ENCODE results near the gene TMEM154. TPM values are rescaled to one million over a fixed set of nuclear protein-coding genes. Genes with fewer than 3 reads are reported as not detected.

Gene TMEM154
- total RNA-seq, 1 donor: 1.8 TPM

- no peaks in the 10 kb centered on the region for H3K36me3 ChIP-seq (ENCODE audit: insufficient read depth, low read length)
- H3K27me3 ChIP-seq (ENCODE audit: insufficient read depth, low read length): no peaks in the 10 kb centered on the region
- H3K4me1 ChIP-seq (ENCODE audit: insufficient read depth, low read length): no peaks in the 10 kb centered on the region
- no peak for TF ChIP-seq CTCF (IDR thresholded peaks at IDR 0.05; ENCODE audit: extremely low read depth, low read depth, low read length)
- no peak overlapping the region for H3K4me3 ChIP-seq (ENCODE audit: insufficient read depth, low read length)
- no peaks in the 10 kb centered on the region for H4K20me1 ChIP-seq (ENCODE audit: insufficient read depth, low read length)
- no peaks in the 10 kb centered on the region for H3K79me2 ChIP-seq (ENCODE audit: insufficient read depth, low read length)
- no peak for DNase-seq (ENCODE audit: insufficient read length, low spot score, missing footprints)
- H3K9me3 ChIP-seq (ENCODE audit: low read depth, low read length): no peaks in the 10 kb centered on the region
- no peak overlapping the region for H2AFZ ChIP-seq (ENCODE audit: low read length)
- H3K27ac ChIP-seq (ENCODE audit: low read depth, low read length): no peak overlapping the region
- no peak overlapping the region for H3K4me2 ChIP-seq (ENCODE audit: insufficient read depth, low read length)
Measured at GRCh38 chr4:152628128-152628527, 51.7 kb downstream of the TMEM154 start.

DNA sequence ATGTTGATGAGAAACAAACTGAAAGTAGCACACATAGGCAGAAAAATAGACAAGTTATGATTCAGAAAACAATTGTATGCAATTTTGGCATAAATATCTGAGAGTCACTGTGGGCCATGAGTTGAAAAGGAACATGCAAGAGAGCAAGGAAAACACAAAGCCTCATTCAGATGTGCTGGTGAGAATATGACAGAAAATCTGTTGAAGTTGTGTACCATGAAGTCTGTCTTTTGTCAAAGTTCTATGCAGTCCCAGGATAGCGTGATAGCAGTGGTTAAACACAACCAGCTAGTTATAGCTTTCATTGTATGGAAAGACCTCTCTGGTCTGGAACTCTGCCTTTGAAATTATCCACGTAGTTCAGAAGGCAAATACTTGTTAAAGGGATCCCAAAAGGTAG, 53.0 kb downstream of the TMEM154 start:
- no peaks in the 10 kb centered on the region for H3K79me2 ChIP-seq (ENCODE audit: insufficient read depth, low read length)
- H3K4me3 ChIP-seq (ENCODE audit: insufficient read depth, low read length): no peak overlapping the region
- H3K27ac ChIP-seq (ENCODE audit: low read depth, low read length): no peak overlapping the region
- H2AFZ ChIP-seq (ENCODE audit: low read length): peak overlapping the region; percentile 20
- peak overlapping the region; percentile 3 for H3K4me2 ChIP-seq (ENCODE audit: insufficient read depth, low read length)
- H3K9me3 ChIP-seq (ENCODE audit: low read depth, low read length): no peaks in the 10 kb centered on the region
- H4K20me1 ChIP-seq (ENCODE audit: insufficient read depth, low read length): no peaks in the 10 kb centered on the region
- no peaks in the 10 kb centered on the region for H3K27me3 ChIP-seq (ENCODE audit: insufficient read depth, low read length)
- no peak for TF ChIP-seq CTCF (IDR thresholded peaks at IDR 0.05; ENCODE audit: extremely low read depth, low read depth, low read length)
- H3K4me1 ChIP-seq (ENCODE audit: insufficient read depth, low read length): no peaks in the 10 kb centered on the region
- no peak for DNase-seq (ENCODE audit: insufficient read length, low spot score, missing footprints)
- no peaks in the 10 kb centered on the region for H3K36me3 ChIP-seq (ENCODE audit: insufficient read depth, low read length)

- Histone ChIP-seq H4K20me1 (ENCODE audit: insufficient read depth, low read length) (no peaks in the 10 kb centered on the region), H3K9me3 (ENCODE audit: low read depth, low read length) (no peaks in the 10 kb centered on the region), H3K4me1 (ENCODE audit: insufficient read depth, low read length) (no peaks in the 10 kb centered on the region), H3K27ac (ENCODE audit: low read depth, low read length) (no peak overlapping the region), H3K79me2 (ENCODE audit: insufficient read depth, low read length) (no peaks in the 10 kb centered on the region), H3K4me3 (ENCODE audit: insufficient read depth, low read length) (no peak overlapping the region), H2AFZ (ENCODE audit: low read length) (no peak overlapping the region), H3K36me3 (ENCODE audit: insufficient read depth, low read length) (no peaks in the 10 kb centered on the region), H3K4me2 (ENCODE audit: insufficient read depth, low read length) (no peak overlapping the region), H3K27me3 (ENCODE audit: insufficient read depth, low read length) (peaks cover 4% of the 10 kb centered on the region)
- no peak for TF ChIP-seq CTCF (IDR thresholded peaks at IDR 0.05; ENCODE audit: extremely low read depth, low read depth, low read length)
- no peak for DNase-seq (ENCODE audit: insufficient read length, low spot score, missing footprints)
Measured at GRCh38 chr4:152620915-152621314, 58.9 kb downstream of the TMEM154 start.

DNA sequence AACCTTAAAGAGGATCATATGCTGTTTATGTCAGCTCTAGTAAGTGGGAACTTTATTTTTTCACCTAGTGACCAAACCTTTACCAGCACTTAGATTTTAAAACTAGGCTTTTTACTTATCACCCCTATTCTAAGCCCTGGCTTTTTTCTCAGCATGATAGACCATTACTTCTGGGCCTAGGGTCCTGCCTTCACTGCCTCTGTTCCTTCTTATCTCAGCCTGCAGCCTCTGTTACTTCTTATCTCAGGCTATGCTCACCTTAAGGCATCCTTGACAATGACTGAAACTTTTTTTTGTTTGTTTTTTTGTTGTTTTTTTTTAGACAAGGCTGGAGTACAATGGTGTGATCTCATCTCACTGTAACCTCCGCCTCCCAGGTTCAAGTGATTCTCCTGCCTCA, 59.6 kb downstream of the TMEM154 start:
- Histone ChIP-seq H3K27me3 (ENCODE audit: insufficient read depth, low read length) (peaks cover 10% of the 10 kb centered on the region), H3K9me3 (ENCODE audit: low read depth, low read length) (no peaks in the 10 kb centered on the region)
- no peak for TF ChIP-seq CTCF (IDR thresholded peaks at IDR 0.05; ENCODE audit: extremely low read depth, low read depth, low read length)

More for the DNA sequence above, 59.6 kb downstream of the TMEM154 start:
- DNase-seq (ENCODE audit: insufficient read length, low spot score, missing footprints): no peak
- Histone ChIP-seq H3K36me3 (ENCODE audit: insufficient read depth, low read length) (no peaks in the 10 kb centered on the region), H3K4me2 (ENCODE audit: insufficient read depth, low read length) (no peak overlapping the region), H3K27ac (ENCODE audit: low read depth, low read length) (no peak overlapping the region), H3K79me2 (ENCODE audit: insufficient read depth, low read length) (no peaks in the 10 kb centered on the region), H4K20me1 (ENCODE audit: insufficient read depth, low read length) (no peaks in the 10 kb centered on the region), H3K4me1 (ENCODE audit: insufficient read depth, low read length) (no peaks in the 10 kb centered on the region), H3K4me3 (ENCODE audit: insufficient read depth, low read length) (no peak overlapping the region), H2AFZ (ENCODE audit: low read length) (no peak overlapping the region)
